Fibroblast of lung (primary cell): ENCODE results near the gene STRN3. TPM values are rescaled to one million over a fixed set of nuclear protein-coding genes. Genes with fewer than 3 reads are reported as not detected.

Source experiments
- DNase-seq, 2 donors: peaks; one replicate each; pipeline versions ENCODE4 v3.0.0 to v3.0.0-alpha.2; 2010; ENCODE audit warnings: low read depth in 2 of 2
- H2AFZ ChIP-seq: 2 replicates; pipeline ENCODE4 v1.5.1; 2012; ENCODE audit warnings: low read length, control low read depth, inconsistent platforms
- H3K27ac ChIP-seq: 2 replicates; pipeline ENCODE4 v1.5.1; 2011; ENCODE audit warnings: low read length, control low read depth; ENCODE audit not compliant: insufficient read depth
- H3K27me3 ChIP-seq: 2 replicates; pipeline ENCODE4 v1.5.1; 2011; ENCODE audit warnings: mild to moderate bottlenecking, low read length; ENCODE audit not compliant: control insufficient read depth, insufficient read depth
- H3K36me3 ChIP-seq: 2 replicates; pipeline ENCODE4 v1.5.1; 2011; ENCODE audit warnings: low read length; ENCODE audit not compliant: control insufficient read depth, insufficient read depth
- H3K4me1 ChIP-seq: 2 replicates; pipeline ENCODE4 v1.5.1; 2011; ENCODE audit warnings: low read length; ENCODE audit not compliant: control insufficient read depth, insufficient read depth; ENCODE audit errors: extremely low read depth
- H3K4me2 ChIP-seq: 2 replicates; pipeline ENCODE4 v1.5.1; 2011; ENCODE audit warnings: low read length, control low read depth; ENCODE audit not compliant: insufficient read depth; ENCODE audit errors: extremely low read depth
- H3K4me3 ChIP-seq, 4 experiments: fragments of 200-600 bp in 1 of 4; sonication (generic) in 1 of 4; replicated peaks in 1 of 4; 2 replicates each; pipeline ENCODE4 v1.5.1; 2011 to 2016; ENCODE audit warnings: low read length in 4 of 4, low read depth in 3 of 4, mild to moderate bottlenecking in 3 of 4, control low read depth in 2 of 4, inconsistent platforms in 1 of 4, mixed read lengths in 1 of 4; ENCODE audit not compliant: insufficient read depth in 1 of 4; ENCODE audit errors: control extremely low read depth in 1 of 4
- H3K79me2 ChIP-seq: 2 replicates; pipeline ENCODE4 v1.5.1; 2012; ENCODE audit warnings: mild to moderate bottlenecking, low read length, inconsistent platforms; ENCODE audit not compliant: control insufficient read depth, insufficient read depth
- H3K9ac ChIP-seq: 2 replicates; pipeline ENCODE4 v1.5.1; 2011; ENCODE audit warnings: mild to moderate bottlenecking, low read length, control low read depth; ENCODE audit not compliant: insufficient read depth
- H3K9me3 ChIP-seq: 2 replicates; pipeline ENCODE4 v1.5.1; 2012; ENCODE audit warnings: low read depth, low read length; ENCODE audit not compliant: control insufficient read depth, insufficient read depth
- H4K20me1 ChIP-seq: 2 replicates; pipeline ENCODE4 v1.5.1; 2011; ENCODE audit warnings: low read length; ENCODE audit not compliant: control insufficient read depth, insufficient read depth; ENCODE audit errors: extremely low read depth
- EZH2 ChIP-seq: IDR thresholded peaks from 2 replicates; pipeline ENCODE4 v1.5.1; 2012; ENCODE audit warnings: low read length, control low read depth, mild to moderate bottlenecking; ENCODE audit errors: missing control alignments
- polyA plus RNA-seq, 2 donors: library from polyadenylated mRNA; depleted of rRNA in 1 of 2; stranded (reverse) in 1 of 2; unstranded in 1 of 2; fragments of >200 nt; gene quantifications; 2 replicates each; pipeline ENCODE4 v1.2.1, GENCODE V29; 2011 to 2012; ENCODE audit warnings: missing spikeins in 1 of 2
- total RNA-seq: library from RNA; depleted of rRNA; stranded (reverse); fragments of >200 nt; gene quantifications from 2 replicates; pipeline ENCODE4 v1.2.1, GENCODE V29; 2014
- TF ChIP-seq, protein P1 (sequence below), 2 donors: IDR thresholded peaks in 1 of 2; conservative IDR thresholded peaks in 1 of 2; 1 replicate in 1 of 2; 2 replicates in 1 of 2; pipeline ENCODE4 v1.5.1; 2011 to 2012; ENCODE audit warnings: low read length in 2 of 2, control low read depth in 1 of 2, inconsistent platforms in 1 of 2, low read depth in 1 of 2, mild to moderate bottlenecking in 1 of 2

Gene STRN3
- total and polyA plus RNA-seq, 2 donors (not counting 1 experiment from before 2014, with no cell fraction given): 42.0 to 88.2 TPM

GRCh38 chr14:30994681-30995620, 31.2 kb downstream of the STRN3 start:
- H2AFZ ChIP-seq: no peak overlapping the region
- peaks cover 85% of the 10 kb centered on the region for H3K79me2 ChIP-seq
- H3K36me3 ChIP-seq: no peaks in the 10 kb centered on the region
- DNase-seq: peak; percentile 26 to 74
- H3K9ac ChIP-seq: no peak overlapping the region
- H3K9me3 ChIP-seq: no peaks in the 10 kb centered on the region
- H3K4me3 ChIP-seq: no peak overlapping the region
- no peaks in the 10 kb centered on the region for H3K27me3 ChIP-seq
- TF ChIP-seq, protein P1, sequence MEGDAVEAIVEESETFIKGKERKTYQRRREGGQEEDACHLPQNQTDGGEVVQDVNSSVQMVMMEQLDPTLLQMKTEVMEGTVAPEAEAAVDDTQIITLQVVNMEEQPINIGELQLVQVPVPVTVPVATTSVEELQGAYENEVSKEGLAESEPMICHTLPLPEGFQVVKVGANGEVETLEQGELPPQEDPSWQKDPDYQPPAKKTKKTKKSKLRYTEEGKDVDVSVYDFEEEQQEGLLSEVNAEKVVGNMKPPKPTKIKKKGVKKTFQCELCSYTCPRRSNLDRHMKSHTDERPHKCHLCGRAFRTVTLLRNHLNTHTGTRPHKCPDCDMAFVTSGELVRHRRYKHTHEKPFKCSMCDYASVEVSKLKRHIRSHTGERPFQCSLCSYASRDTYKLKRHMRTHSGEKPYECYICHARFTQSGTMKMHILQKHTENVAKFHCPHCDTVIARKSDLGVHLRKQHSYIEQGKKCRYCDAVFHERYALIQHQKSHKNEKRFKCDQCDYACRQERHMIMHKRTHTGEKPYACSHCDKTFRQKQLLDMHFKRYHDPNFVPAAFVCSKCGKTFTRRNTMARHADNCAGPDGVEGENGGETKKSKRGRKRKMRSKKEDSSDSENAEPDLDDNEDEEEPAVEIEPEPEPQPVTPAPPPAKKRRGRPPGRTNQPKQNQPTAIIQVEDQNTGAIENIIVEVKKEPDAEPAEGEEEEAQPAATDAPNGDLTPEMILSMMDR (conservative IDR thresholded peaks at IDR 0.05 in 1 of 2, IDR thresholded peaks at IDR 0.05 in 1 of 2; ENCODE audit: low read depth in 1 of 2, low read length in 2 of 2): no peak
- TF ChIP-seq EZH2: no peak
- H4K20me1 ChIP-seq: peaks cover 2% of the 10 kb centered on the region
- peak overlapping the region; percentile 48 for H3K4me2 ChIP-seq
- H3K27ac ChIP-seq: no peak overlapping the region
- H3K4me1 ChIP-seq: peaks cover 3% of the 10 kb centered on the region

DNA sequence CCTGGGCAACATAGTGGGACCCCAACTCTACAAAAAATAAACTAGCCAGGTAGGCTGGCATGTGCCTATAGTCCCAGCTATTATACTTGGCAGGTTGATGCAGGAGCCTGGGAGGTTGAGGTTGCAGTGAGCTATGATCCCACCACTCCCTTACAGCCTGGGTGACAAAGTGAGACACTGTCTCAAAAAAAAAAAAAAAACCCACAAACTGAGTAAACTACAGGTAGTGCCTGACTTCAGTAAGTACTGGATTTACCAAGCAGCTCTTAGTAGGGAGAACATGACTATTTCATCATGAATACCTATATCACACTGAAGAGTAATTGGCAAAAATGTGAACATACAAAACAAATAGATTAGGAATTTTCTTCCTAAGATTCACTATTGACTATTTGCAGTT, 33.1 kb downstream of the STRN3 start:
- Histone ChIP-seq H3K9ac (no peak overlapping the region), H3K27me3 (no peaks in the 10 kb centered on the region), H4K20me1 (peaks cover 2% of the 10 kb centered on the region), H3K4me1 (peaks cover 7% of the 10 kb centered on the region), H3K4me3 (no peak overlapping the region), H3K4me2 (no peak overlapping the region), H2AFZ (no peak overlapping the region), H3K27ac (no peak overlapping the region), H3K36me3 (no peaks in the 10 kb centered on the region), H3K79me2 (peaks cover 77% of the 10 kb centered on the region), H3K9me3 (no peaks in the 10 kb centered on the region)
- no peak for TF ChIP-seq EZH2
- TF ChIP-seq, protein P1 (conservative IDR thresholded peaks at IDR 0.05 in 1 of 2, IDR thresholded peaks at IDR 0.05 in 1 of 2; ENCODE audit: low read depth in 1 of 2, low read length in 2 of 2): no peak
- DNase-seq: no peak

GRCh38 chr14:30991408-30991807, 34.8 kb downstream of the STRN3 start:
- Histone ChIP-seq H3K9ac (no peak overlapping the region), H4K20me1 (peaks cover 2% of the 10 kb centered on the region), H2AFZ (no peak overlapping the region), H3K9me3 (no peaks in the 10 kb centered on the region), H3K27me3 (no peaks in the 10 kb centered on the region), H3K4me3 (no peak overlapping the region), H3K27ac (no peak overlapping the region), H3K4me2 (no peak overlapping the region), H3K36me3 (no peaks in the 10 kb centered on the region), H3K79me2 (peaks cover 71% of the 10 kb centered on the region), H3K4me1 (peaks cover 7% of the 10 kb centered on the region)
- DNase-seq: no peak
- TF ChIP-seq EZH2: no peak
- TF ChIP-seq, protein P1 (conservative IDR thresholded peaks at IDR 0.05 in 1 of 2, IDR thresholded peaks at IDR 0.05 in 1 of 2; ENCODE audit: low read depth in 1 of 2, low read length in 2 of 2): no peak
